Cerebellar cortex (tissue), 1 donor: ENCODE results near the gene TRIM26.
"Not testable (repeated sequence)": the region's sequence is repeated elsewhere in the genome, so short reads cannot be mapped to it uniquely, and the experiment has no call there.

ENCODE experiments used
- DNase-seq: peaks from one replicate; pipeline ENCODE4 v3.0.0-alpha.2; 2015; ENCODE audit warnings: low spot score

Gene TRIM26

GRCh38 chr6:30212865-30213666 is at the start of gene TRIM26:
TSS of gene TRIM26 (minus strand) at chr6:30213406. CDS start at chr6:30199103, 14,303 bp downstream.
- DNase-seq: peak; percentile 97

DNA sequence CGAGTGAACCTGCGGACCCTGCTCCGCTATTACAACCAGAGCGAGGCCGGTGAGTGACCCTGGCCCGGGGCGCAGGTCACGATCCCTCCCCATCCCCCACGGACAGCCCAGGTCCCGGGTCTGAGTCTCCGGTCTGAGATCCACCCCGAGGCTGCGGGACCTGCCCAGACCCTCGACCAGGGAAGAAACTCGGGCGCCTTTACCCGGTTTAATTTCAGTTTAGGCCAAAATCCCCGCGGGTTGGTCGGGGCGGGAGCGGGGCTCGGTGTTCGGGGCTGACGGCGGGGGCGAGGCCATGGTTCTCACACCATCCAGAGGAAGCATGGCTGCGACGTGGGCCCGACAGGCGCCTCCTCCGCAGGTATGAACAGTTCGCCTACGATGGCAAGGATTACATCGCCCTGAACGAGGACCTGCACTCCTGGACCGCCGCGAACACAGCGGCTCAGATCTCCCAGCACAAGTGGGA is 46.9 kb upstream of the TRIM26 start:
- DNase-seq: no peak

- DNase-seq: peak; percentile 91
Observed at GRCh38 chr6:30259140-30260035, 46.2 kb upstream of the TRIM26 start.

DNA sequence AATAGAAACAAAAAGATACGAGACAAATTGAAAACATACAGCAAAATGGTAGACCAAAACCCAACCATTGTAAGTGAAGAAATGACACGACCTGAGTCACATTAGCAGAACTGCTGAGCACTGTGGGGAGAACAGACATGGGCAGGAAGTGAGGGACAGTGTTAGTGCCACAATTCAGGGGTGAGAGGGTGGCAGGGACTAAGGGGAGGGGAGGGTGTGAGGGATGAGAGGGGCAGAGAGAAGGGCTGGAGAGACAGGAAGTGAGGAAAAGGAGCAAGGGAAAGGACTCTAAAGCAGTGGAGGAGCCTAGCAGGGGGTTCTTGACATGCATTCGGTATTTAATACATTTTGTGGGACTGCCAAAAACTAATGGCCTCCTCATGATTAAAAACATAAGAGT is 45.0 kb upstream of the TRIM26 start:
- no peak for DNase-seq

- not testable (repeated sequence) for DNase-seq
Observed at GRCh38 chr6:30252417-30252816, 39.2 kb upstream of the TRIM26 start.

- no peak for DNase-seq
Observed at GRCh38 chr6:30244560-30244959, 31.4 kb upstream of the TRIM26 start.

DNA sequence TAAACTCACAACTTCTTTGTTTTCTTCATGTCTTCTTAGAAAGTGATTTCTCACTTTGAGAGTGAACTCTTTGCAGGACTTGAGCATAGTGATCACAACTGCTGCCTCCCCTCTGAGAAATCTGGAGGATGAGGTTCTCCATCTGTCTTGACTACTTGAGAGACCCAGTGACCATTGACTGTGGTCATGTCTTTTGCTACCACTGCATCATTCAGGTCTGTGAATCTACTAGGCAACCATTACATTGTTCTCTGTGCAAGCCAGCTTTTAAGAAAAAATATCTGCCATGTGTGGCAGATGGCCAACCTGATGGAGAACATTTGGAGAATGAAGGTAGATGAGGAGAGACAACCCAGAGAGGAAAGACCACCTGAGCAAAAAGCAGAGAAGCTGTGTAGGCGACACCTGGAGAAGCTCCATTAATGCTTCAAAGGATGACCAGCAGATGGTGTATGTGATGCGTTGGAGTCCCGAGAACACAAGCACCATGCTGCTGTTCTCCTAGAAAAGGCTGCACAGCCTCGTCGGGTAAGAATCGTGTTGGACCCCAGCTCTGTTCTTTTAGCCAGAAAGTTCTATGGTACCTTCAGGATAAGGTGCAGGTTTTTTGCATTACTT is 25.1 kb upstream of the TRIM26 start:
- peak; percentile 38 for DNase-seq

DNA sequence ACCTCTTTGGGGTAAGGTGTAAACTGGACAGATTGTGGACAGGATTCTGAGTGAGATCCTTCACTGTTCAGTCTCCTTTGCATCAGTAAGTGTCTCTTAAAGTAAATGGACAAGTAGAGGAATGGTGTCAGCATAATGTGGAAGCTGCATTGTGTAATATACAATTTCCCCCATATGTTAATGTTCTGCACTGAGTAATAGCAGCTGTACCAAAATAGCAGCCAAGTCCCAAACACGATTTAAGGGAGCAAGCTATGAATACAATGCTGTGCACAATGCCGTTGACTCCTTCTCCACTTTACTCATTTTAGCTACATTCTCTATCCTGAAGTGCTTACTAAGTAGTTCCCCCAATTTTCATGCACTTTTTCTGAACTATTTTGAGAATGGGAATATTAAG is 21.1 kb upstream of the TRIM26 start:
- DNase-seq: no peak

- no peak for DNase-seq
Observed at GRCh38 chr6:30231067-30231466, 17.9 kb upstream of the TRIM26 start.

- no peak for DNase-seq
Observed at GRCh38 chr6:30227763-30228487, 14.7 kb upstream of the TRIM26 start.

DNA sequence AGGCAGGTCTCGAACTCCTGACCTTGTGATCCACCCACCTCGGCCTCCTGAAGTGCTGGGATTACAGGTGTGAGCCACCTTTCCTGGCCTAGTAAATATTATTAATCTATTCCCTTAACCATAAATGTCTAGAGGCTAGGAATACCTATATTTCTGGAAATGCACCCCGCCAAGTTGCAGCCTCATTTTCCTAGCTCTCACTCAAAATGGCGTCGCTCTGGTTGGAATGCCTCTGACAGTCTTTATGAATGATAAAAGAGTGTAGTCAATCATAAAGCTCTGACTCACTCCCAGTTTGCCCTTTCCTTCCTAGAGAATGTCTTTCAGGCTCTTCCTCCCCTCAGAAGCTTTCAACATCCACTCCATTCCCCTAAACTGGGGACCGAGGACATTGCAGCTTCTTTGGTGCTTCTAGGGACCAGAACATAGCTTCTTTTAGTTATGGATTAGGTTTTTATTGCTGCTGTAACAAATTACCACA is 14.1 kb upstream of the TRIM26 start:
- DNase-seq: no peak

- no peak for DNase-seq
Observed at GRCh38 chr6:30223339-30223738, 10.1 kb upstream of the TRIM26 start.

- not testable (repeated sequence) for DNase-seq
Observed at GRCh38 chr6:30221956-30222355, 8.8 kb upstream of the TRIM26 start.

DNA sequence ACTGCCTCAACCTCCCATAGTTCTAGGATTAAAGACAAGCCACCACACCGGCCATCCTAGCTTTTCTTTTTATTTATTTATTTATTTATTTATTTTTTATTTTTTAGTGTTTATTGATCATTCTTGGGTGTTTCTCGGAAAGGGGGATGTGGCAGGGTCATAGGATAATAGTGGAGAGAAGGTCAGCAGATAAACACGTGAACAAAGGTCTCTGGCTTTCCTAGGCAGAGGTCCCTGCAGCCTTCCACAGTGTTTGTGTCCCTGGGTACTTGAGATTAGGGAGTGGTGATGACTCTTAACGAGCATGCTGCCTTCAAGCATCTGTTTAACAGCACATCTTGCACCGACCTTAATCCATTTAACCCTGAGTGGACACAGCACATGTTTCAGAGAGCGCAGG is 8.2 kb upstream of the TRIM26 start:
- DNase-seq: not testable (repeated sequence)

DNA sequence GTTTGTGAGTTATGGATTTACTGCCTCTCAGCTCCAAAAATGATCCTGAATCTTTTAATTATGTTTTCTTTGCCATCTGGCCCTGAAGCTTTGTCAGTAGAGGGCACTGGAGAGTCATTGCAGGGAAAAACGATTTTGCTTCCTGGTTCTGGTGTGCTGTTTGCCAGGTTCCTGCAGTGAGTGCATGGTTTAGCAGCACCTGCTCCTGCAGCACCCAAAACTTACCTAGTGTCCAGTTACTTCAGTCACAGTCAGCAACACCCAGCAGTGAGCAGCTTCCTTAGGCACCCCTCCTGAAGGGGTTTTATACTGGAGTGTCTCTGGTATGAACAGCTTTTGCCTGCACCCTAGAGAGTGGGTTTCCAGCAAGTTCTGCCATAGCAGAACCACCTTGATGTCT is 6.0 kb upstream of the TRIM26 start:
- peak; percentile 91 for DNase-seq

DNA sequence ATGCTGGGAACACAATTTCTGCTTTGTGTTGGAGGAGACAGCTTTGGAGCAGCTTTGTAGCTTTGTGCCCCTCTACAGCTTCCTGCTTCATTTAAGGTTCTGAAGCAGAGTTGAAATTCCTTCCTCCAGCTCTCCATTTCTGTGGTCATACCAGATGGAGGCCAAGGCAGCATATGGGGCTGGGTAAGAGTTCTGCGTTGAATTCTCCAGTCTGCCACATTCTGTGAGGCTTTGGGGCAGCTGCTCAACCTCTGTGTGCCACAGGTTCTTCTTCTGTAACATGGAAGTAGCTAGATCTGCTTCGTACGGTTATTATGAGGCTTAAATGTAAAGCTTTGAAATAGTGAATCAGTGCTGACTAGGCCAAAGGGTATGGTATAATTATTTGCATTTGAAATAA is 2.9 kb upstream of the TRIM26 start:
- DNase-seq: no peak

- DNase-seq: no peak
Observed at GRCh38 chr6:30214657-30214982, 1.4 kb upstream of the TRIM26 start.

- peak; percentile 76 for DNase-seq
Observed at GRCh38 chr6:30213957-30214656, 901 bp upstream of the TRIM26 start.

GRCh38 chr6:30213667-30213956 is 406 bp upstream of the TRIM26 start:
- DNase-seq: no peak

DNA sequence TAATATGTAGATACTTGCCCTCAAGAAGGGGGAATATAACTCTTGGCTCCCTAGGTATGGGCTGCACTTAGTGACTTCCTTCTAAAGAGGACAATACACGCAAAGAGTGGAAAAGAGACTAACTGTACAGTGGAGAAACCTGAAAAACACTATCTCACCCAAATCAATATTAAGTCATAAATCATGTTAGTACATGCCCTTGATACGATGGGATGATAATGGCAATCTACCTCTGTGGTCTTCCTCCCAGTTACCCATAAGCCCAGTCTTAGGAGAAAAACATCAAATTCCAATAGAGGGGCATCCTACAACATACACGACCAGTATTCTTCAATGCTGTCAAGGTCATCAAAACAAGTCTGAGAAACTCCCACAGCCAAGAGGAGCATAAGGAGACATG is 1.3 kb downstream of the TRIM26 start:
- no peak for DNase-seq

DNA sequence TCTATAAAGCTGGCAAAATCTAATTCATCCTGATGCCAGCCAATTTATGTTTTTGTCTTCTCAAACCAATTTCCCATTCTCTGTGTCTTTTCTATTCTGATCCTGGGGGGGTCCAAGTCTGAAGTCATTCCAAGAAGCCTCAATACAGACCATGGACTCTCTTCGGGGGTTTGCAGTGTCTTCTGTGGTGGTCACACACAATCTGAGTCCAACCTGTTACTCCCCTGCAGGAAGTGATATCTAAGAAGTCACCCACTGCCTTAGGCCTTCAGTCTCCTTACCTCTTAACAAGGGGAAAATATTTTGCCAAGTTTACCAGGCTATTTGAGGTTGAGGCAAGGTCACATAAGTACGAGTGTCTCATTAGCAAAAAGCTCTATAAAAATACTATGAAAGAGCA is 1.9 kb downstream of the TRIM26 start:
- no peak for DNase-seq
